GM19240 (cell line): Measurements from ENCODE around the gene FXYD5.

ENCODE experiments used
- DNase-seq: peaks from one replicate; pipeline ENCODE4 v3.0.0; 2011; ENCODE audit warnings: low spot score; ENCODE audit not compliant: insufficient read length

The FXYD5 gene

DNA sequence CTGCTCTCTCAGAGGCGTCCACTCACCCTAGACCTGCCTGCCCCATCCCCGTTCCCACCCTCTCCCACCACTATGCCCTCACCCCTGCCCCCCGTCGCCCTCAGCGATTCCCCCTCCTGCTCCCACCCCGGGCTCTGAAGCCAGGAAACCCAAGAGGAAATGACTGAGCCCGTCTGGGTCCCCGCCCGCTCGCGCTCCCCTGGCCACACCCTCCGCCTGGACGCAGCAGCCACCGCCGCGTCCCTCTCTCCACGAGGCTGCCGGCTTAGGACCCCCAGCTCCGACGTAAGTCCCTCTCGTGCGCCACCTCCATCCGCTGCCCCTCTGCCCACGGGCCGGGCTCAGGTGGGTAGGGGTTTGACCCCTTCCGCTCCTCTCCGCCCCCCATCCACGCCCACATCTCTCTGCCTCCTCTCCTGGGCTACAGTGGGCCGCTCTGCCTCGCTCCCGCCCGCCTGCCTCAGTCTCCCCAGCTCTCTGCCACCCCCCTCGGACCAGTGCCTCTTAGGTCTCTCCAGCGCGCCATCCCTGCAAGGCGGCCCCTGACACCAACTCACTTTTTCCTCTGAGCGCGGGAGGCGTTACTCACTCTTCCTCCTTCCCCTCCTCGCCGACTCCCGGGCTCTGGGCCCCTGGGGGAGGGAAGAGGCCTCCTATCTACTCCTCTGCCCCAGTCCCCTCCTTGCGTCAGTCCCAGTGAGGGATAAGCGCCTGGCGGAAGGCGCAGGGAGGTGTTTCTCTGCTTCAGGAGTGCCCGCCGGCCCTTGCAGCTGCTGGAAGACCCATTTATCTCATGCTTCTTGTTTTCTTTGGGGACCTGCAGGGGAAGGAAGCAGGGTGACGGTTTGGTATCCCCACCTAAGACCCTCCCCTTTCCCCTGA, at the start of gene FXYD5:
Gene FXYD5 (plus strand): TSS at position 211 of the 882 bp plus-strand sequence. CDS start 816 bp downstream, outside the sequence.
- no peak for DNase-seq

DNA sequence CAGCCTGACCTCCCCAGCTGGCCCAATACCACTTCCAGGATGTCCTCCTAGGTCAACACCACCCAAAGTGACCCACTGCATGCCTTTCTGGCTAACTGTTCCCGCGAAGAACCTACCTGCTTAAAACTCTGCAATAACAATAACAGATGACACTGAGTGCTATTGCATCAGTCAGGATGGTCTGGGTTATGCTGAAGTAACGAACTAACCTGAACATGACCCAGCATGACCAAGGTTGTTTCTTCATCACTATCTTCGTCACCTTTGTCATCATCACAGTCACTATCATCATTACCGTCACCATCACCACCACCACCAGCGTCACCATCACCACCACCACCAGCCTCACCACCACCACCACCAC, 49.5 kb upstream of the FXYD5 start:
- no peak for DNase-seq

DNA sequence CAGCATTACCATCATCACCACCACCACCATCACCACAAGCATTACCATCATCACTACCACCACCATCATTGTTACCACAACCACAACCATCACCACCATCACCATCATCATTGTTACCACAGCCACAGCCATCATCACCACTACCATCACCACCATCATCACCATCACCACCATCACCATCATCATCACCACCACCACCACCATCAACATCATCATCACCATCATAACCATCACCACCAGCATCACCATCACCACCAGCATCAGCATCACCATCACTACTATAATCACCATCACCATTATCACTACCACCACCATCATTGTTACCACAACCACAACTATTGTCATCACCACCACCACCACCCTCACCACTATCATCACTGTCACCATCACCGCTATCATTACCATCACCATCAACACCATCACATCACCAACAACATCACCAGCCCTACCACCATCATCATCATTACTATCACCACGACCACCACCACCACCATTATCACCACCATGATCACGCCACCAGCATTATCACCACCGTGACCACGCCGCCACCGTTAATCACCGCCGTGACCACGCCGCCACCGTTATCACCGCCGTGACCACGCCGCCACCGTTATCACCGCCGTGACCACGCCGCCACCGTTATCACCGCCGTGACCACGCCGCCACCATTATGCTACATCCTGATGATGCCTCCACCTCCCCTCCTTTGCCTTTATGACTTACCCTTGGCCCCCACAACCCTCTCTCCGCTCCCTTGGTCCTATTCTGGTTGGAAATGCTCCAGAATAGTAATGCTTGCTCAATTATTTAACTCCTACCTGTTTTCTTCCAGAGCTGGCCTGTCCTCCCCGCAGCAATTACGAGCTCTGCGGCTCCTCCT, 48.9 kb upstream of the FXYD5 start:
- no peak for DNase-seq

DNA sequence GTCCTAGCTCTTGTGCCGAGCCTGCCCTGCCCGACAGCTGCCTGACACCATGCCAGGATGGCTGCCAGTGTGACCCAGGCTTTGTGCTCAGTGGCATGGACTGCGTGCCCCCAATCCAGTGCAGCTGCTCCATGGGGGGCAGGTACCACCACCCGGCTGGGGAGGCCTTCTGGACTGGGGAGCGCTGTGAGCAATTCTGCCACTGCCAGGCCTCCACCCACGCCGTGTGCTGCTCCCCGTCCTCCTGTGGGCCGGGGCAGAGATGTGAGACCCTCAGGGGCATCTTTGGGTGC, 48.3 kb upstream of the FXYD5 start:
- no peak for DNase-seq

GRCh38 chr19:35106898-35107541, 47.5 kb upstream of the FXYD5 start:
- no peak for DNase-seq

DNA sequence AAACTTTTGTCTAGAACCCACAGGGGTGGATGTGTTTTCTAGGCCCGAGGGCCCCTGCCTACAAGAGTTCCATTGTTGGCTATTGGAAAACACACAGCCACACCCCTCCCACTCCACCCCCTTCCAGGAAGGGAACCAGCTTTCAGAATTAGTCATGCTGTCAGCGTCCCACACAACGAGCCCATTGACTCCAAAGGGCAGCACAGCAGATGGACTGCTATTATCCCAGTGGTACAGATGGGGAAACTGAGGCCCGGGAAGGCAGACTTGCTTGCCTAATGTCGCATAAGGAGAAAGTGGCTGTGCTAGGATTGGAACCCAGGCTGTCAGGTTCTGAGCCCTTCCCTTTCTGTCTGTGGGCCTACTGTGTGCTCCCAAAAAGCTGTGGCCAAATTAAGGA, 47.0 kb upstream of the FXYD5 start:
- no peak for DNase-seq

GRCh38 chr19:35108730-35109129, 45.8 kb upstream of the FXYD5 start:
- DNase-seq, result no peak

GRCh38 chr19:35109395-35110112, 45.0 kb upstream of the FXYD5 start:
- DNase-seq, result no peak

- DNase-seq, result no peak
Observed at GRCh38 chr19:35110974-35111373, 43.6 kb upstream of the FXYD5 start.

DNA sequence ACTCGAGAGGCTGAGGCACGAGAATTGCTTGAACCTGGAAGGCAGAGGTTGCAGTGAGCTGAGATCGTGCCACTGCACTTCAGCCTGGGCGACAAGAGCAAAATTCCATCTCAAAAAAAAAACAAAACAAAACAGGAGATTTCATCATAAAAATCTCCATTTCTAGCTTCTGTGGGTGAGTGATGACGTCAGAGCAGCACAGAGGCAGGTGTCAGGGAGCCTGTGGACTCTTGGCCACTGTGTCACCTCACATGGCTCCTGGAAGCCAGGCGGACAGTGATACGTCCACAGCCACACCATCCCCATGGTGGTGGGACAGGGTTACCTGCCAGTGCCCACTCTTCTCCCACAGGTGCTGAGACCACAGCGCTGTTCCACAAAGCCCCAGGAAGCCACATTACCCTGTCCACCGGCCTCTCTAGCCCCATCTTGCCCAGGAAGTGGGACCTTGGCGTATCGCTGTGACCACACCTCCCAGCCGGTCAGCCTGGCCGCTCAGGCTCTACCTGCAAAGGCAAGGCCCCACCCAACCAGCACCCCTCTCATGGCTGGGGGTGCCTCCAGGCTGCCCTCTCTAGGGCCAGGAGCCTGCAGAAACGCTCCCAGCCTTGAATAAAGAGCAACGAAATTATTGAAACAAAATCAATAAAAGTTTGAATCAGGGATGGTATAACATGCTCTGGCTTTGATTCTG, 41.4 kb upstream of the FXYD5 start:
- DNase-seq, result no peak

DNA sequence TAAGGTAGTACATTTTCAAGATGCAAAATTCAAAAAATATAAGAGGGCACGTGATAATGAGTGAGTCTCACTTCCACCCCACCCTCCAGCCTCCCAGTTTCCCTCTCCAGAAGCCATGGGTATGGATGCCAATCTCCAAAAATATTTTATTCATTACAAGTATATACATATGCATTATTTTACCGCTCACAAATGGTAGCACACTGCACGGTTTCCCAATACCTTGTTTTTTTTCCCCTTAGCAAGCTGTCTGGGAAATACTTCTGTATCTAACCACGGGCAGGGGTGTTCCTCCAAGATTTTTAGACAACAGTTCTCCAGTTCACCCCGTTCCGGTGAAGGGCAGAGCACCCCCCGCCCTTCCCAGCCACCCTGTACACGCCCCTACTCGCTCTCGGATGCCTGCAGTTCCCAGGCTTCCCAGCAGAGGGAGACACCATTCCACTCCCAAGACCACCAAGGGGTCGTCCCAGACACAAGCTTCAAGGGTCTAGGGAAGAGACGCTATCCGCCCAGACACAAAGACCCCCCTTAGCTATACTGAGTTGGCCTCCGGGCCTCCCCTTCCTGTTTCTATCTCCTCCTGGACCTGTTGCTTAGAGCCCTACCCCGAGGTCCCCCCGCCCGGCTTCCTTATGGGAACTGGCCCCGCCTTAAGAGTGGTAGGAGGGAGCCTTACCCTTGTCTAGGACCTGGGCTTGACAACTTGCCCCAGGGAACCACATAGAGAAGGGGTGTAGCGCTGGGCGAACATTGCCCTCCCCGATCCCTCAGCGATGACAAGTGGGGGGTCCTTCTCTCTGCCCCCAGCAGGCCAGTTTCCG, 40.0 kb upstream of the FXYD5 start:
- peak; percentile 84 for DNase-seq

- no peak for DNase-seq
Observed at GRCh38 chr19:35115177-35115951, 39.2 kb upstream of the FXYD5 start, which contains the start of gene FXYD3. TSS of gene FXYD3 (plus strand) at chr19:35115823. CDS start at chr19:35119377, 3,554 bp downstream.

DNA sequence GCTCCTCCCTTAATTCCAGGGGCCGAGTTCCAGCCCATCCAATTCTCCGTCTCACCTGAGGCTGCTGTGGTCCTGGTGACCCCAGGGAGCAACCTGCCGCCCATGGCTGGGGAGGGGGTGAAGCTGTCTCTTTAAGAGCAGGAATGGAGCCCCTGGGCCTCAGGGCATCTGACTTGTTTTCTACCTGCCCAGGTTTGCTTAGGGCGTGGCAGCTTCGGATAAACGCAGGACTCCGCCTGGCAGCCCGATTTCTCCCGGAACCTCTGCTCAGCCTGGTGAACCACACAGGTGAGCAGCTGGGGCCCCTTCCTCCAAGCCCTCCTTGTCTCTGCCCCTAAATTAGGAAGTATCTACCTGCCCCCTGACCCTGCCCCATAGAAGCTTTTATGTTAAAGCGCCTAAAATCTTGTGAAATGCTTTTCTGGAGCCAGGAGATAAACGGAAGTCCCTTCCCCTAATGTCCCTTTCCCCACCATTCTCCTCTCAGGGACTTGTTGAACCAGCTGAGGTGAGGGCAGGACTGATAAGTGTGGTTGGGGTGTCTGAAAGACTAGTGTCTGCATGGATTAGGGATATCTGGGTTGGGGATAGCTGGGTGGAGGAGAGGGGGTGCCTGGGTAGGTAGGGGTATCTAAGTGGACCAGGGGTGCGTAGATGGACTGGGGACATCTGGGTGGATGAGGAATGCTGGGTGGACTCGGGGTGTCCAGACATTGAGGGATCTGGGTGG, 38.3 kb upstream of the FXYD5 start:
- DNase-seq, result no peak

GRCh38 chr19:35117116-35117515, 37.4 kb upstream of the FXYD5 start:
- DNase-seq, result no peak

GRCh38 chr19:35117799-35118198, 36.7 kb upstream of the FXYD5 start:
- no peak for DNase-seq

GRCh38 chr19:35118268-35119020, 36.1 kb upstream of the FXYD5 start:
- no peak for DNase-seq

- DNase-seq, result no peak
Observed at GRCh38 chr19:35119091-35119490, 35.4 kb upstream of the FXYD5 start.
